Prostate gland (tissue), 2 donors: ENCODE results near the gene SLC25A23.

ENCODE experiments used
- POLR2AphosphoS5 ChIP-seq: sonication (generic); formaldehyde crosslinking; IDR thresholded peaks from one replicate; pipeline ENCODE4 v1.6.1; 2017; ENCODE audit warnings: antibody characterized with exemption
- TF ChIP-seq, protein P1 (sequence below), 4 experiments: fragments of 200-600 bp in 2 of 4; fragments of 450-650 bp in 2 of 4; sonication (generic) in 2 of 4; IDR thresholded peaks; 1 replicate in 3 of 4; 2 replicates in 1 of 4; pipeline ENCODE4 v1.5.1; 2016 to 2019; ENCODE audit warnings: antibody characterized with exemption in 4 of 4, mild to moderate bottlenecking in 2 of 4, moderate library complexity in 2 of 4

DNA sequence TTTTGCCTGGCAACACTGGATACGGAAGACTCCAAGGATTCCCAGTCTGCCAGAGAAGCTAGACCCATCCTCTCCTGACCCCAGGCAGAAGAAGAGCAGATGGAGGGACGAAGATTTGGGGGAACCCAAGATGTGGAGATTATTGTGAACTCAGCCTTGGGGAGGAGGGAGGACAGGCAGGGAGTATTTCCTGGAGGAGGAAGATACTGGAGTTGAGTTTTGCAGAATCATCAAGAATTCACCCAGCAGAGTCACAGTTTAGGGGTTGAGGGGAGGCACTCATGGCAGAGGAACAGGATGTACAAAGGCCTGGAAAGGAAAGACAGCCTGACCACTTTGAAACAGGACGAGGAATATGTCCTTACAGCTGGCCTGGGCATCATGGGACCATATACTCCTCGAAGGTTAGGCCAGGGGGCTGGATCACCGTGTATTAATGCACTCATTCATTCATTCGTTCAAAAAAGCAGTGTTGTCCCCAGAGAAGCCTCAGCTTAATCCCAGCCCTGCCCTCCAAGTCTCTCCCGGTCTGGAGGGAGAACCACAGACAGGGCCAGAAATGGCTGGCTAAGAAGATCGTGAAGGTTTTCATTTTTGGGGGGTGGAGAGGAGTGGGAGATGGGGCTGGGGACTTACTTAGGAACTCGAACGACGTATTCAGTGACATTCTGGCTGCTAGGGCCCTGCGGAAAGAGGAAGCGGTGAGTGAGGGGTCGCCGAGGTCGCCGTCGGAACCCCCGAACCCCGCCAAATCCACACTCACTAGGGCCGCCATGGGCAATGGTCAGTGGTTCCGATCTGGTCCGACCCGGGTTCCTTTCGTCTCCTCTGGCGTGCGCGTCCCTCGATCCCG is 67.1 kb downstream of the SLC25A23 start:
- no peak for TF ChIP-seq POLR2AphosphoS5
- TF ChIP-seq, protein P1, sequence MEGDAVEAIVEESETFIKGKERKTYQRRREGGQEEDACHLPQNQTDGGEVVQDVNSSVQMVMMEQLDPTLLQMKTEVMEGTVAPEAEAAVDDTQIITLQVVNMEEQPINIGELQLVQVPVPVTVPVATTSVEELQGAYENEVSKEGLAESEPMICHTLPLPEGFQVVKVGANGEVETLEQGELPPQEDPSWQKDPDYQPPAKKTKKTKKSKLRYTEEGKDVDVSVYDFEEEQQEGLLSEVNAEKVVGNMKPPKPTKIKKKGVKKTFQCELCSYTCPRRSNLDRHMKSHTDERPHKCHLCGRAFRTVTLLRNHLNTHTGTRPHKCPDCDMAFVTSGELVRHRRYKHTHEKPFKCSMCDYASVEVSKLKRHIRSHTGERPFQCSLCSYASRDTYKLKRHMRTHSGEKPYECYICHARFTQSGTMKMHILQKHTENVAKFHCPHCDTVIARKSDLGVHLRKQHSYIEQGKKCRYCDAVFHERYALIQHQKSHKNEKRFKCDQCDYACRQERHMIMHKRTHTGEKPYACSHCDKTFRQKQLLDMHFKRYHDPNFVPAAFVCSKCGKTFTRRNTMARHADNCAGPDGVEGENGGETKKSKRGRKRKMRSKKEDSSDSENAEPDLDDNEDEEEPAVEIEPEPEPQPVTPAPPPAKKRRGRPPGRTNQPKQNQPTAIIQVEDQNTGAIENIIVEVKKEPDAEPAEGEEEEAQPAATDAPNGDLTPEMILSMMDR (IDR thresholded peaks at IDR 0.05) = no peak
